Neural progenitor cell (in vitro differentiated cells): Measurements from ENCODE around the gene NR4A2. TPM values are rescaled to one million over a fixed set of nuclear protein-coding genes. Genes with fewer than 3 reads are reported as not detected.

Experiments
- DNase-seq: peaks from one replicate; pipeline ENCODE4 v3.0.0-alpha.2; 2016; ENCODE audit warnings: low spot score
- H2AFZ ChIP-seq: fragments of 200-600 bp; sonication (generic); replicated peaks from 2 replicates; pipeline ENCODE4 v1.6.1; 2016; ENCODE audit warnings: antibody characterized with exemption
- H3F3A ChIP-seq: fragments of 200-600 bp; sonication (generic); 2 replicates; pipeline ENCODE4 v1.6.1; 2016; ENCODE audit warnings: antibody characterized with exemption, low read depth
- H3K27ac ChIP-seq: fragments of 200-600 bp; sonication (generic); 2 replicates; pipeline ENCODE4 v1.5.1; 2016; ENCODE audit warnings: mild to moderate bottlenecking
- H3K27me3 ChIP-seq: fragments of 200-600 bp; sonication (generic); 2 replicates; pipeline ENCODE4 v1.6.1; 2016; ENCODE audit warnings: mild to moderate bottlenecking, moderate library complexity
- H3K36me3 ChIP-seq: fragments of 200-600 bp; sonication (generic); 2 replicates; pipeline ENCODE4 v1.5.1; 2016
- H3K4me1 ChIP-seq: fragments of 200-600 bp; sonication (generic); 2 replicates; pipeline ENCODE4 v1.6.1; 2016; ENCODE audit warnings: mixed run types
- H3K4me2 ChIP-seq: fragments of 200-600 bp; sonication (generic); 2 replicates; pipeline ENCODE4 v1.6.1; 2016
- H3K4me3 ChIP-seq: fragments of 200-600 bp; sonication (generic); 2 replicates; pipeline ENCODE4 v1.5.1; 2016
- H3K79me2 ChIP-seq: fragments of 200-600 bp; sonication (generic); 2 replicates; pipeline ENCODE4 v1.6.1; 2016; ENCODE audit warnings: low read depth
- H3K9ac ChIP-seq: fragments of 200-600 bp; sonication (generic); 2 replicates; pipeline ENCODE4 v1.6.1; 2016
- H3K9me3 ChIP-seq: fragments of 200-600 bp; sonication (generic); 2 replicates; pipeline ENCODE4 v1.5.1; 2016; ENCODE audit warnings: low read depth
- H4K20me1 ChIP-seq: fragments of 200-600 bp; sonication (generic); 2 replicates; pipeline ENCODE4 v1.6.1; 2016; ENCODE audit warnings: low read depth
- H3K27ac Mint-ChIP-seq: 3 replicates; pipeline ENCODE4 v1.8.0; 2021; ENCODE audit warnings: mixed read lengths
- H3K27me3 Mint-ChIP-seq: 2 replicates; pipeline ENCODE4 v1.8.0; 2022; ENCODE audit warnings: low read depth, mild to moderate bottlenecking, inconsistent platforms, moderate library complexity, mixed read lengths; ENCODE audit not compliant: insufficient read depth
- H3K36me3 Mint-ChIP-seq: 3 replicates; pipeline ENCODE4 v1.8.0; 2021; ENCODE audit warnings: mixed read lengths
- H3K4me1 Mint-ChIP-seq: 3 replicates; pipeline ENCODE4 v1.8.0; 2021; ENCODE audit warnings: mixed read lengths
- H3K4me3 Mint-ChIP-seq: 3 replicates; pipeline ENCODE4 v1.8.0; 2021; ENCODE audit warnings: mild to moderate bottlenecking, moderate library complexity, mixed read lengths
- H3K9me3 Mint-ChIP-seq: 3 replicates; pipeline ENCODE4 v1.8.0; 2020; ENCODE audit warnings: mixed read lengths
- CTCF ChIP-seq: fragments of 200-600 bp; sonication (generic); IDR thresholded peaks from 2 replicates; pipeline ENCODE4 v1.5.1; 2017; ENCODE audit warnings: antibody characterized with exemption, mild to moderate bottlenecking
- EZH2 ChIP-seq: fragments of 200-600 bp; sonication (generic); IDR thresholded peaks from 2 replicates; pipeline ENCODE4 v1.6.1; 2017; ENCODE audit warnings: antibody characterized with exemption, mild to moderate bottlenecking, moderate library complexity
- EZH2phosphoT487 ChIP-seq: fragments of 200-600 bp; sonication (generic); IDR thresholded peaks from 2 replicates; pipeline ENCODE4 v1.6.1; 2017; ENCODE audit warnings: antibody characterized with exemption
- total RNA-seq: library from RNA; depleted of rRNA; stranded (reverse); fragments of >200 nt; gene quantifications from 2 replicates; pipeline ENCODE4 v1.2.3, GENCODE V29; 2015; ENCODE audit warnings: low replicate concordance

The NR4A2 gene
- total RNA-seq: 0.37 and 0.56 TPM in 2 replicates

GRCh38 chr2:156332534-156333273, at the start of gene NR4A2:
NR4A2 (minus strand) TSS chr2:156332721; CDS start chr2:156330186, 2,535 bp downstream.
- Histone ChIP-seq H4K20me1 (peaks cover 6% of the 10 kb centered on the region), H3F3A (peaks cover 25% of the 10 kb centered on the region), H3K9ac (no peak within 1 kb of the TSS), H2AFZ (peak within 1 kb of the TSS; percentile 93), H3K4me3 (peak within 1 kb of the TSS; percentile 87), H3K9me3 (no peaks in the 10 kb centered on the region), H3K79me2 (peaks cover 1% of the 10 kb centered on the region), H3K27me3 (peaks cover 62% of the 10 kb centered on the region), H3K4me2 (peak within 1 kb of the TSS; percentile 99), H3K4me1 (peaks cover 4% of the 10 kb centered on the region), H3K27ac (no peak within 1 kb of the TSS), H3K36me3 (no peaks in the 10 kb centered on the region)
- Mint-ChIP-seq H3K4me3 (peak within 1 kb of the TSS; percentile 94), H3K4me1 (peaks cover 29% of the 10 kb centered on the region), H3K9me3 (peaks cover 3% of the 10 kb centered on the region), H3K27ac (peak within 1 kb of the TSS; percentile 37), H3K36me3 (peaks cover 11% of the 10 kb centered on the region), H3K27me3 (peaks cover 45% of the 10 kb centered on the region)
- peak; percentile 90 for DNase-seq
- TF ChIP-seq CTCF (no peak), EZH2 (no peak), EZH2phosphoT487 (no peak)

- H2AFZ ChIP-seq: no peak overlapping the region
- H3K27ac ChIP-seq: no peak overlapping the region
- H3K36me3 Mint-ChIP-seq: no peaks in the 10 kb centered on the region
- no peaks in the 10 kb centered on the region for H3K79me2 ChIP-seq
- H3K4me3 ChIP-seq: no peak overlapping the region
- H3F3A ChIP-seq: no peaks in the 10 kb centered on the region
- H3K27ac Mint-ChIP-seq: no peak overlapping the region
- H3K9me3 Mint-ChIP-seq: peaks cover 7% of the 10 kb centered on the region
- H3K36me3 ChIP-seq: peaks cover 4% of the 10 kb centered on the region
- no peaks in the 10 kb centered on the region for H4K20me1 ChIP-seq
- H3K4me2 ChIP-seq: no peak overlapping the region
- no peaks in the 10 kb centered on the region for H3K27me3 Mint-ChIP-seq
- H3K9ac ChIP-seq: no peak overlapping the region
- H3K4me1 Mint-ChIP-seq: peaks cover 11% of the 10 kb centered on the region
- peaks cover 4% of the 10 kb centered on the region for H3K9me3 ChIP-seq
- TF ChIP-seq EZH2phosphoT487 (no peak), EZH2 (no peak), CTCF (no peak)
- peak; percentile 16 for DNase-seq
- no peak overlapping the region for H3K4me3 Mint-ChIP-seq
- H3K4me1 ChIP-seq: peaks cover 7% of the 10 kb centered on the region
- no peaks in the 10 kb centered on the region for H3K27me3 ChIP-seq
Observed at GRCh38 chr2:156380117-156380645, 47.7 kb upstream of the NR4A2 start.

DNA sequence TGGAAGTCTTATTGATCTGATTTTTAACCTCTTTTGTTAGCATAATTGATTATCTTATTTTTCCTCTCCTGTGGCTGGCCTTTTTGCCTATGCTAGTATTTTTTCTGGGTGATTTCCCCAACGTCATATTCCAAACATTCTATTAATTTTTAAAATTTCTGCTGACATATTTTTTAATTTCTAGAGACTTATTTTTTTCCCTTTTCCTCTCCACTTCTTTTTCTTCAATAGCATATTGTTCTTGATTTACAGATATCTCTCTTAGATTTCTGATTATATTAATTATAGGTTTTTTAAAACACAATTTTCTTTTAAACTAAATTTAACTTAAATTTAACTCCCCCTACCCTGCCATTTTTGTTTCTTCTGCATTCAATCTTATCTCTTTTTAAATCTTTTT, 47.2 kb upstream of the NR4A2 start:
- Mint-ChIP-seq H3K4me1 (peaks cover 11% of the 10 kb centered on the region), H3K36me3 (no peaks in the 10 kb centered on the region), H3K4me3 (no peak overlapping the region), H3K27me3 (no peaks in the 10 kb centered on the region), H3K9me3 (peaks cover 9% of the 10 kb centered on the region), H3K27ac (no peak overlapping the region)
- TF ChIP-seq CTCF (no peak), EZH2phosphoT487 (no peak), EZH2 (no peak)
- H4K20me1 ChIP-seq: no peaks in the 10 kb centered on the region
- H3K9me3 ChIP-seq: peaks cover 4% of the 10 kb centered on the region
- H3K4me1 ChIP-seq: peaks cover 7% of the 10 kb centered on the region
- no peaks in the 10 kb centered on the region for H3K79me2 ChIP-seq
- no peak overlapping the region for H3K4me2 ChIP-seq
- H3K36me3 ChIP-seq: peaks cover 4% of the 10 kb centered on the region
- H3K9ac ChIP-seq: no peak overlapping the region
- H3K27ac ChIP-seq: no peak overlapping the region
- no peak overlapping the region for H2AFZ ChIP-seq
- H3F3A ChIP-seq: no peaks in the 10 kb centered on the region
- no peak overlapping the region for H3K4me3 ChIP-seq
- no peak for DNase-seq
- H3K27me3 ChIP-seq: no peaks in the 10 kb centered on the region
